NCI-H2227 (cell line): Measurements from ENCODE around the gene C12orf57.

ENCODE experiments used
- DNase-seq: peaks from one replicate; lab custom pipeline; 2025; ENCODE audit not compliant: unreplicated experiment; lab: John Stamatoyannopoulos, UW

The C12orf57 gene

GRCh38 chr12:6952121-6952862, 8.5 kb downstream of the C12orf57 start:
- no peak for DNase-seq

GRCh38 chr12:6952863-6953441, 9.1 kb downstream of the C12orf57 start:
- DNase-seq, result no peak

GRCh38 chr12:6953442-6954315, 9.9 kb downstream of the C12orf57 start:
- DNase-seq, result no peak

- no peak for DNase-seq
These were observed 10.7 kb downstream of the C12orf57 start for GRCh38 chr12:6954316-6955107.

GRCh38 chr12:6955108-6956020, 11.5 kb downstream of the C12orf57 start:
- no peak for DNase-seq

- DNase-seq, result no peak
These were observed 12.4 kb downstream of the C12orf57 start for GRCh38 chr12:6956021-6956727.

GRCh38 chr12:6957151-6957701, 13.4 kb downstream of the C12orf57 start:
- no peak for DNase-seq

- DNase-seq, result no peak
These were observed 14.2 kb downstream of the C12orf57 start for GRCh38 chr12:6957741-6958608.

GRCh38 chr12:6958609-6959057, 14.8 kb downstream of the C12orf57 start:
- no peak for DNase-seq

GRCh38 chr12:6959058-6959804, 15.4 kb downstream of the C12orf57 start:
- no peak for DNase-seq

GRCh38 chr12:6959805-6960592, 16.2 kb downstream of the C12orf57 start:
- no peak for DNase-seq

- no peak for DNase-seq
These were observed 16.9 kb downstream of the C12orf57 start for GRCh38 chr12:6960593-6961277.

GRCh38 chr12:6961278-6961694, 17.5 kb downstream of the C12orf57 start:
- no peak for DNase-seq

- DNase-seq, result peak; percentile 82
These were observed 18.0 kb downstream of the C12orf57 start for GRCh38 chr12:6961695-6962284.

- no peak for DNase-seq
These were observed 18.6 kb downstream of the C12orf57 start for GRCh38 chr12:6962285-6963015.
